DOHH2 (cell line): ENCODE data around the gene LIPC.

ENCODE experiments used
- H3F3A ChIP-seq: fragments of 200-600 bp; sonication (generic), shearing (Covaris generic); 2 replicates; pipeline ENCODE4 v1.6.0; 2016; ENCODE audit warnings: antibody characterized with exemption, mild to moderate bottlenecking; ENCODE audit not compliant: control insufficient read depth, insufficient read depth
- H3K27ac ChIP-seq: fragments of 200-600 bp; sonication (generic); 2 replicates; pipeline ENCODE4 v1.5.1; 2014; ENCODE audit warnings: low read depth, mild to moderate bottlenecking, low read length, moderate library complexity
- H3K27me3 ChIP-seq: fragments of 200-600 bp; sonication (generic); 2 replicates; pipeline ENCODE4 v1.6.1; 2014; ENCODE audit warnings: mild to moderate bottlenecking, low read length, mixed read lengths; ENCODE audit not compliant: control insufficient read depth
- H3K36me3 ChIP-seq: fragments of 200-600 bp; sonication (generic); 2 replicates; pipeline ENCODE4 v1.6.1; 2014; ENCODE audit warnings: mild to moderate bottlenecking, low read length, moderate library complexity, mixed read lengths; ENCODE audit not compliant: control insufficient read depth
- H3K4me1 ChIP-seq: fragments of 200-600 bp; sonication (generic); 2 replicates; pipeline ENCODE4 v1.6.1; 2014; ENCODE audit warnings: mild to moderate bottlenecking, low read length, mixed read lengths; ENCODE audit not compliant: control insufficient read depth
- H3K4me2 ChIP-seq: fragments of 200-600 bp; sonication (generic); 2 replicates; pipeline ENCODE4 v1.6.0; 2014; ENCODE audit warnings: mild to moderate bottlenecking, low read length, moderate library complexity
- H3K4me3 ChIP-seq: fragments of 200-600 bp; sonication (generic); 2 replicates; pipeline ENCODE4 v1.5.1; 2014; ENCODE audit warnings: mild to moderate bottlenecking, low read length, mixed read lengths
- H3K79me2 ChIP-seq: fragments of 200-600 bp; sonication (generic); 2 replicates; pipeline ENCODE4 v1.6.1; 2014; ENCODE audit warnings: mild to moderate bottlenecking, low read length, mixed read lengths; ENCODE audit not compliant: control insufficient read depth
- H3K9me2 ChIP-seq: fragments of 200-600 bp; sonication (generic); replicated peaks from 2 replicates; pipeline ENCODE4 v1.6.1; 2014; ENCODE audit warnings: mild to moderate bottlenecking, low read length, mixed read lengths; ENCODE audit not compliant: control insufficient read depth
- H3K9me3 ChIP-seq: fragments of 200-600 bp; sonication (generic); 2 replicates; pipeline ENCODE4 v1.6.1; 2014; ENCODE audit warnings: antibody characterized with exemption, low read length, mixed read lengths; ENCODE audit not compliant: control insufficient read depth, insufficient read depth
- H4K20me1 ChIP-seq: fragments of 200-600 bp; sonication (generic); 2 replicates; pipeline ENCODE4 v1.6.0; 2014; ENCODE audit warnings: low read depth, mild to moderate bottlenecking, antibody characterized with exemption, low read length, moderate library complexity; ENCODE audit not compliant: control insufficient read depth, insufficient read depth
- EZH2phosphoT487 ChIP-seq: fragments of 200-600 bp; sonication (generic); IDR thresholded peaks from 2 replicates; pipeline ENCODE4 v1.6.1; 2017; ENCODE audit warnings: borderline replicate concordance, mild to moderate bottlenecking, antibody characterized with exemption, low read length, moderate library complexity, mixed read lengths
- TF ChIP-seq, protein P1 (sequence below): fragments of 200-600 bp; sonication (generic); IDR thresholded peaks from one replicate; pipeline ENCODE4 v1.5.1; 2014; ENCODE audit warnings: antibody characterized with exemption, mild to moderate bottlenecking, low read depth, low read length; ENCODE audit not compliant: poor library complexity, severe bottlenecking

The LIPC gene

DNA sequence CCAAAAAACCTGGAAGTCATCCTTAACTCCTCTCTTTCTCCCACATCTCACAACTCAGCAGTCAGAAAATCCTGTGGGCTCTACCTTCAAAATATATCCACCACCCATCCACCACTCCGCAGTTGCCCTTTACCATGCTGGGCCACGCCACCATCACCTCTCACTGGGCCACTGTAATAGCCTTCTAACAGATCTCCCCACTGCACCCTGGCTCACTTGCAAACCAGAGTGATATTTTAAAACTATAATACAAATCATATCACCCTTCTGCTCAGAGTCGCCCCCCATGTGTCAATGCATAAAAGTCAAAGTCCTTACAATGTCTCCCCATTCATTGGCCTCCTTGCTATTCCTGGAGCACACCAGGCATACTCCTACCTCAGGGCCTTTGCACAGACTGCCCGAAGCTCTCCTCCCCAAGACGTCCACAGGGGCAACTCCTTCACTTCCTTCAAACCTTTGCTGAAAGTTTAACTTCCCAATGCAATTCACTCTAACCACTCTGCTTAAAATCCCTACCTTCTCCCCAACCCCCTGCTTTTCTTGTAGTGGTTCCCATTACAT, 1.5 kb upstream of the LIPC start:
- no peaks in the 10 kb centered on the region for H3K79me2 ChIP-seq
- TF ChIP-seq, protein P1, sequence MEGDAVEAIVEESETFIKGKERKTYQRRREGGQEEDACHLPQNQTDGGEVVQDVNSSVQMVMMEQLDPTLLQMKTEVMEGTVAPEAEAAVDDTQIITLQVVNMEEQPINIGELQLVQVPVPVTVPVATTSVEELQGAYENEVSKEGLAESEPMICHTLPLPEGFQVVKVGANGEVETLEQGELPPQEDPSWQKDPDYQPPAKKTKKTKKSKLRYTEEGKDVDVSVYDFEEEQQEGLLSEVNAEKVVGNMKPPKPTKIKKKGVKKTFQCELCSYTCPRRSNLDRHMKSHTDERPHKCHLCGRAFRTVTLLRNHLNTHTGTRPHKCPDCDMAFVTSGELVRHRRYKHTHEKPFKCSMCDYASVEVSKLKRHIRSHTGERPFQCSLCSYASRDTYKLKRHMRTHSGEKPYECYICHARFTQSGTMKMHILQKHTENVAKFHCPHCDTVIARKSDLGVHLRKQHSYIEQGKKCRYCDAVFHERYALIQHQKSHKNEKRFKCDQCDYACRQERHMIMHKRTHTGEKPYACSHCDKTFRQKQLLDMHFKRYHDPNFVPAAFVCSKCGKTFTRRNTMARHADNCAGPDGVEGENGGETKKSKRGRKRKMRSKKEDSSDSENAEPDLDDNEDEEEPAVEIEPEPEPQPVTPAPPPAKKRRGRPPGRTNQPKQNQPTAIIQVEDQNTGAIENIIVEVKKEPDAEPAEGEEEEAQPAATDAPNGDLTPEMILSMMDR, result no peak
- no peak for TF ChIP-seq EZH2phosphoT487
- no peaks in the 10 kb centered on the region for H3K36me3 ChIP-seq
- no peaks in the 10 kb centered on the region for H3F3A ChIP-seq
- H3K27ac ChIP-seq, result no peak overlapping the region
- H3K4me1 ChIP-seq, result no peaks in the 10 kb centered on the region
- 0 out of 2 replicates have a peak, but pooled peaks cover 4% of the 10 kb centered on the region for H3K27me3 ChIP-seq
- H4K20me1 ChIP-seq, result no peaks in the 10 kb centered on the region
- no peak overlapping the region for H3K4me2 ChIP-seq
- H3K9me2 ChIP-seq, result no peaks in the 10 kb centered on the region
- no peaks in the 10 kb centered on the region for H3K9me3 ChIP-seq
- H3K4me3 ChIP-seq, result no peak overlapping the region

DNA sequence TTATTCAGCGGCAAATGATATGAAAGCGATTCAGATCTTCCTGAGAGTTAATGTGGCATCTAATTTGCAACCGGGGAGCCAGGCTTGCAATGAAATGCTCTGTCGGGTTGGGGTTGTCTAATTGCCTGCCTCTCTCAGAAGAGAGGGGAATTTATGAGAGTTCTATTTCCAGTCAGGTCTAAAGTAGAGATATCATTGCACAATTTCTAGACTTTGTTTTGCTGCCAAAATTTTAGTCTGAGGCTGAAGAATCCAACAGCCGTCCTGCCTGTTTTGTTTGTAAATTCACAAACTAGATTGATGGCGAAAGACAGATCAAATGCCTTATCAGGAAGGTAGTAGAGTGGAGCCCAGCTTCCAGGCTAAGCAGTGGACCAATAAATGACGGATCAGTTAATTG, 610 bp downstream of the LIPC start:
- H3K27ac ChIP-seq, result no peak overlapping the region
- H3K9me3 ChIP-seq, result no peaks in the 10 kb centered on the region
- H3K79me2 ChIP-seq, result no peaks in the 10 kb centered on the region
- no peaks in the 10 kb centered on the region for H3K36me3 ChIP-seq
- no peaks in the 10 kb centered on the region for H4K20me1 ChIP-seq
- no peaks in the 10 kb centered on the region for H3K9me2 ChIP-seq
- no peaks in the 10 kb centered on the region for H3F3A ChIP-seq
- no peaks in the 10 kb centered on the region for H3K4me1 ChIP-seq
- 0 out of 2 replicates have a peak, but pooled peaks cover 4% of the 10 kb centered on the region for H3K27me3 ChIP-seq
- no peak overlapping the region for H3K4me3 ChIP-seq
- no peak for TF ChIP-seq EZH2phosphoT487
- TF ChIP-seq, protein P1, result no peak
- H3K4me2 ChIP-seq, result no peak overlapping the region

DNA sequence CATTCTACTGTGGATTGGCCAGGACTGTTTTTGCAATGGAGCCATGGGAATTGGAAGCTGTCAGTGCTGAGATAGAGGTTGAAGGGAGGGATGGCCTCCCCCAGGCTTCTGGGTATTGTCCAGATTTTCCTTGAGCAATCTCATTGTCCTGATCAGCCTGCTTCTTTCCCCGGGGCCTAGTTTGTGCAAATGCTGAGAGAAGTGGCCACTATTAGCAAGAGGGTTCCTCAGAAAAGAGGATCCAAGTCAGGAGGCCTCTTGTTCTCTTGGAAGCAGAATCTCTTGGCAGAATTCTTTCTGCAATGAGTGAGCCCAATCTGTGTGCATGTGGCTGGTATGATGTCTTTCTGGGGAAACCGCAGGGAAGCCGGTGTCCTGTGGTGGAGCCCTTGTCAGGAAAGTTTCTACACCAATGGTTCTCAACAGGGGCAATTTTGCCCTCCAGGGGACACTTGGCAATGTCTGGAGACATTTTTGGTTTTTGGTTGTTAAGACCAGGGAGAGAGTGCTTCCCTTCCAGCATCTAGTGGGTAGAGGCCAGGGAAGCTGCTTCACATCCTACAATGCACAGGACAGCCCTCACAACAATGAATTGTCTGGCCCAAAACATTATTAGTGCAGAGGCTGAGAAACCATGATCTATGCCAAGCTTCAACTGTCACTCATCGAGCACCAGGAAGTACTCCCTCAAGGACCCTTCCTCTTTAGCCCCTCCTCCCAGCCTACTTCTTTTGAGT, 2.0 kb downstream of the LIPC start:
- H3K4me1 ChIP-seq, result no peaks in the 10 kb centered on the region
- 0 out of 2 replicates have a peak, but pooled peaks cover 4% of the 10 kb centered on the region for H3K27me3 ChIP-seq
- H3K27ac ChIP-seq, result no peak overlapping the region
- H3K36me3 ChIP-seq, result no peaks in the 10 kb centered on the region
- no peaks in the 10 kb centered on the region for H4K20me1 ChIP-seq
- H3K4me2 ChIP-seq, result no peak overlapping the region
- no peaks in the 10 kb centered on the region for H3K9me3 ChIP-seq
- no peak for TF ChIP-seq EZH2phosphoT487
- TF ChIP-seq, protein P1, result no peak
- H3F3A ChIP-seq, result no peaks in the 10 kb centered on the region
- no peak overlapping the region for H3K4me3 ChIP-seq
- no peaks in the 10 kb centered on the region for H3K9me2 ChIP-seq
- no peaks in the 10 kb centered on the region for H3K79me2 ChIP-seq
